ES-I3 (cell line): ENCODE measurements around the gene BEND5.

ENCODE experiments used
- H3K36me3 ChIP-seq: 2 replicates; pipeline ENCODE4 v1.6.1; 2013; ENCODE audit warnings: mild to moderate bottlenecking, low read length, control low read depth, moderate library complexity; ENCODE audit not compliant: insufficient read depth
- H3K4me1 ChIP-seq: 2 replicates; pipeline ENCODE4 v1.6.1; 2013; ENCODE audit warnings: mild to moderate bottlenecking, control low read depth, low read length; ENCODE audit not compliant: insufficient read depth
- H3K9ac ChIP-seq: 2 replicates; pipeline ENCODE4 v1.6.1; 2013; ENCODE audit warnings: low read depth, mild to moderate bottlenecking, low read length, moderate library complexity
- H3K9me3 ChIP-seq: 2 replicates; pipeline ENCODE4 v1.6.1; 2013; ENCODE audit warnings: mild to moderate bottlenecking, low read length, moderate library complexity; ENCODE audit not compliant: control insufficient read depth, insufficient read depth

Gene BEND5

DNA sequence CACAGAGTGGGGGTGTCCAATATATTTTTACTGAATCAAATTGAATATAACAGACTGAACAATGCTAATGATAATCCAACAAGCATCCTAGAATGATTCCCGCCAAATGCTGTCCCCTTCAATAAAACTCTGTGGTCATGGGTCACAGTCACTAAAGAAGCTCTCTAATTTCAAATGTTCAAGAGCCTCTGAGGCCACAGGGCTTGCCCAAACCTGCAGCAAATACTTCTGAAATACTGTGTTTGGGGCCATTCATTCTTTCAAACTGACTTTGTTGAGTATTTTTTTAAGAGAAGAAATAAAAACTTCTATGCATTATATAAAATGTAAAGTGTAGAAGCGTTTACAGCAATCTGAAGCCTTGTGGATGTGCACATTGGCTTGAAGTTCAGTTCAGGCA lies 7.6 kb upstream of the BEND5 start:
- no peaks in the 10 kb centered on the region for H3K4me1 ChIP-seq
- H3K36me3 ChIP-seq, result no peaks in the 10 kb centered on the region
- no peak overlapping the region for H3K9ac ChIP-seq
- H3K9me3 ChIP-seq, result no peaks in the 10 kb centered on the region

DNA sequence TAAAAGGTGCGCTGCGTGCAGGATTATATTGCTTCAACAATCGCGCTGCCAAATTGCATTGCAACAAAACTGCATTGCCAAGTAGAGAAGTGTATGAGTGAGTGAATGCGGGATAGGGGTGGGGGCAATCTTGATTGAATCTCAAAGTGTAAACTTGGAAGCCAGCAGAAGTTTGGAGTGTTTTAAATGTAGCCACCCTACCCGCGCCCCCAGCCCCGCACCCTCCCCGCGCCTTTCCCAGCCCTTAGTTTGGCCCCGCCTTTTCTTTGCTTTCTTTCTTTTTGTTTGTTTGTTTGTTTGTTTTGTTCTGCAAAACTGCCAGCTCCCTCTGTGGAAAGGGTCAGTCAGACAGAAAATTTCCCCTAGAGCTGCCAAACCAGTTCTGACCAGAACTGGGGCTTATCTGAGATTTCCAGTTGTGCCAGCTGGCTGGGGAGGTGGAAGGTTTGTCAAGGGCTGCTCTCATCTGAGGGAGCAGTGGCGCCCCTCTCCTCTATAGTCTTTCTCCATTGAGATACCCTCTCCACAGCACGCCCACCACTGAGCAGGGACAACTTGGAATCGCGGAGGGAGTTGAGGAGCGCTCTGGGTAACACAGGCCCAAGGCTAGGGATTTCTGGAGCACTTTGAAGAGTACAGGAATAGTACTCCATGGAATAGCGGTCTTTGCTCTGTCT lies 666 bp upstream of the BEND5 start:
- Histone ChIP-seq H3K4me1 (no peaks in the 10 kb centered on the region), H3K9ac (peak overlapping the region; percentile 88; the same call in 1 of the 2 replicates), H3K36me3 (no peaks in the 10 kb centered on the region), H3K9me3 (no peaks in the 10 kb centered on the region)

DNA sequence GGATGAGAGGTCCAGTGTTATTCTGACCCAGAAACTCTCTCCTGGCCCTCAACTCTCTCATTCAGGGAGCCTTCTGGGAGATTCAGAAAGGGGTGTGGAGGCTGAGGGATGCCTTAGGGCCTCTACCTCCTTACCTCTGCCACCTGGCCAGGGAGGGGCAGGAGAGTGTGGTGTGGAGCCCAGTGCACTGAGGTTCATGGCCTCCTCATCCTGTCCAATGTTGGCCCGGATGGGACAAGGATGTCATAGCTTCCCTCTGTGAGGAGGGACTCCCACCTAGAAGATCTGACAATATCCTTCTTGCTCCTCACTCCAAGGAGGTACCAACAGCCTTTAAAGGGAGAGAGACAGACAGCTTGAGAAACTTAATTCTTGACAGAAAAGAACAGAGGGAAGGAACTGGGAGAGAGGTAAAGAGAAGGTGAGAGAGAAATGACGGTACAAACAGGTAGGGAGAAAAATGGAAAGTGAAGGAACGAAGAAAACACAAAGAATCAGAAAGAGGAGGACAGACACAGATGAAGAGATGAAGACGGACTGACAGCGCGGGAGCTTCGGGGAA lies 779 bp downstream of the BEND5 start:
- Histone ChIP-seq H3K9ac (peak overlapping the region; percentile 70; the same call in 1 of the 2 replicates), H3K36me3 (no peaks in the 10 kb centered on the region), H3K4me1 (no peaks in the 10 kb centered on the region), H3K9me3 (no peaks in the 10 kb centered on the region)

DNA sequence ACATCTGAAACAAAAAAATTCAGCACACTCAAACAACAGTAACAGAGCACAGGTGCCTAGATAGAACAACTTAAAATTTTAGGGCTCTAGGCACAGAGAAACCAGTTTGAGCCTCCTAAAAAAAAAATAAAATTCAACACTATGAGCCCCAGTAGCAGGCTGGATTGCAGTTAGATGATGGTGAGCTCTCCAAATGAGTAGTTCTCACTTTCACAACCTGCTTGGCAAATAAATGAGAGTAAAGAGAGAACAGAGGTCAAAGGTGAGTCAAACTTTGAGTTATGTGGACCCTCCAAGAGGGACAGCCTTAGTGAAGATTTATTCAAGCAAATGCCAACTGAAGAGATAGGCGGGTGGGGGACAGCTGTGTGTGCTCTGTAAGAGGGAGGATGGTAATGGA lies 3.6 kb downstream of the BEND5 start:
- no peaks in the 10 kb centered on the region for H3K36me3 ChIP-seq
- no peak overlapping the region for H3K9ac ChIP-seq
- H3K4me1 ChIP-seq, result no peaks in the 10 kb centered on the region
- no peaks in the 10 kb centered on the region for H3K9me3 ChIP-seq

DNA sequence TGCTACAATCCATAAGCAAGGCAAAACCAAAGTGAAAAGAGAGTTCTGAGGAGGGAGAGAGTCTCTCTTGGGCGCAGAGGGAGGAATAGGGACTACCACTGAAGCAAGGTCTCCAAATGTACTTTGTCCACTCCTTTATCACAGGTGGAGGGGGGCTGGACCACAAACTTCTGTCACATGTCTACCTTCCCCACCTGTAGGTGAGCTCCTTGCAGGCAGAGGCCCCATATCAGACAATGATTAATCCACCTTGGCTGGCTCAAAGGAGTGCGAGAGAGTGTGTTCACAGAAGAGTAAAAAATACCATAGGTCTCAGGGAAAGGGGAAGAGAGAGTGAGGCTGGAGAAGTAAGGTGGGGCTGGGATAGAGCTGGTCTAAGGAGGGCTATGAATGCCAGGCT lies 4.5 kb downstream of the BEND5 start:
- Histone ChIP-seq H3K9me3 (no peaks in the 10 kb centered on the region), H3K4me1 (no peaks in the 10 kb centered on the region), H3K9ac (no peak overlapping the region), H3K36me3 (no peaks in the 10 kb centered on the region)

DNA sequence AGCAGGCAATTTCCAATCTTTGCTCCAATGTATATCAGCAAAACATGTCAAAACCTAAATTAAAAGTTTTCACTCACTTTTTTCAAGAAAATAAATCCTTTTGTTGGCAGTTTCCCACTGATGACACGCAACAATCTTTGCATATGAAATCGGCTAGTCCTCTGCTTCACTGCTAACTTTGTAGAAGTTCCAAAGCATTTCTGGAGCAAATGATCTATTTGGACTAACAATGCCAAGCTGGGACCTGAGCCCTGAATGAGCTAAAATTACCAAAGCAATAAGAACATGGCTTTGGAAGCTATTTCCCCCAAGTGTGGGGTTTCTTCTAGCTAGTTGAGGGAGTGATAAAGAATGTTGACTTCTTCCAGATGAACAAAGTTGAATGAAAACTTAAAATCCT lies 5.1 kb downstream of the BEND5 start:
- Histone ChIP-seq H3K4me1 (no peaks in the 10 kb centered on the region), H3K36me3 (no peaks in the 10 kb centered on the region), H3K9me3 (no peaks in the 10 kb centered on the region), H3K9ac (no peak overlapping the region)

DNA sequence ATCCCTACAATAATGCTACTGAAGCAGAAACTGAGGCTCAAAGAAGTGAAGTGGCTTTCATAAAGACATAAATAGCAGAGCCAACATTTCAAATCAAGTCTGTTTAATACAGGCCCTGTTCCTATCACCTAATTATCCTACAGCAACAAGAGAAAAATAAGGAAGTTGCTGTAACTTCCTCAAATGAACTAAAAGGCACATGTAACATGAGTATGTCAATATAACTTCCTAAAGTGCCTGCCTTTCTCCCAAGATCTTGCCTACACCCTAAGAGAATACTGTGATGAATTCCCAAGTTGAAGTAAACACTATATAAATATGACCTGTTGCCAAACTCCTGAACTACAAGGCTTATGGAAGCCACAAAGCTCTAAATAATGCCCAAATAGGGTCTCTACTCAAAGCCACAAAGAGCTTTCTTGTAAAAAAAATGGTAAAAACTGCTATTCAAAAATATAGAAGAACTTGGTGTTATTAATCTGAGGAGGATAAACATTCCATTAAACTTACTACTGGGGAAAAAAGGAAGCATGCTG lies 8.6 kb downstream of the BEND5 start:
- H3K4me1 ChIP-seq, result no peaks in the 10 kb centered on the region
- H3K9me3 ChIP-seq, result no peaks in the 10 kb centered on the region; the same call in 1 of the 2 replicates
- no peak overlapping the region for H3K9ac ChIP-seq
- no peaks in the 10 kb centered on the region for H3K36me3 ChIP-seq

DNA sequence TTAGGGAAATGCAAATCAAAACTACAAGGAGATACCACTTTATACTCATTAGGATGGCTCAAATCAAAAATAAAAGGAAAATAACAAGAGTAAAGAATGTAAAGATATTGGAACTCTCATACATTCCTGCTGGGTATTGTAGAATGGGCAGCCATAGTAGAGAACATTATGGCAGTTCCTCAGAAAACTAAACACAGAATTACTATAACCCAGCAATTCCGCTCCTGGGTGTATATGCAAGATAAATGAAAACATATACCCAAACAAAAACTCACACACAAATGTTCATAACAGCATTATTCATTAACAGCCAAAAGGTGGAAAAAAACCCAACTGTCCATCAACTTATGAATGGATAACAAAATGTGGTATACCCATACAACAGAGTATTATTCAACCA lies 11.4 kb downstream of the BEND5 start:
- no peaks in the 10 kb centered on the region; the same call in 1 of the 2 replicates for H3K9me3 ChIP-seq
- H3K4me1 ChIP-seq, result no peaks in the 10 kb centered on the region
- H3K9ac ChIP-seq, result no peak overlapping the region
- no peaks in the 10 kb centered on the region for H3K36me3 ChIP-seq

DNA sequence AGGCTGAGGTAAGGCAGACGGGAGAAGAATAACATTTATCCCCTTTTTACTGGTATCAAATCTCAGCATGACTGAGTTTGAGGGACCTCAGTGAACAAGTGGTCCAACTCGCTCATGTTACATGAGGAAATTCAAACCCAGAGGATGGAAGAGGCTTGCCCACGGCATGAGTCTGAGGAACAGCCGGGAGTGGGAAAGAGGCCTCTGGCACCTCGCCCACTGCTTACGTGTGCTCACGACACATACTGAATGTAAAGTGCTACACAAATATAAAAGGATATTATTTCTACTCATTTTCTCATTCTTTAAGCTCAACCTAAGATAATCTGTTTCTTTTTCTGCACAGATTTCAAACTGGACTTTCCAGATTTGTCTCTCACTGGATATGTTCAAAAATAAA lies 14.7 kb downstream of the BEND5 start:
- Histone ChIP-seq H3K36me3 (peaks cover 5% of the 10 kb centered on the region), H3K9ac (no peak overlapping the region), H3K9me3 (no peaks in the 10 kb centered on the region; the same call in 1 of the 2 replicates), H3K4me1 (peaks cover 2% of the 10 kb centered on the region; the same call in 1 of the 2 replicates)

DNA sequence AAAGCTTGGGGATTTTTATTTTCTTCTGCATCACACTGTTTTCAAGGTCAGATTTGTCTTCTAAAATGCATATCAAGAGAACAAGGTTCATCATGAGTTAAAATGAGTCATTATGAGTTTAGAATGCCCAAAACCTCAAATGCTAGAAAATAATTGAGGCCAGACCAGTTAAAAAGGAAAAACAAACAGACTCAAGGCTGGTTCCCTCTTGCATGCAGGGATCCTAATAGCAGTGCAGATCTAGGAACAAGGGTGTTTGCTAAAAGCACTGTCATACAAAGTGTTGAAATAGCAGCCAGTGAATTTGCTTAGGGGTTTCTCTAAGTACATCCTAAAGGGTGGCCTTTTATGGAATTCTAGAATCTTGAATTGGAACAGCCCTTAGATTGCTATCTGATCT lies 15.3 kb downstream of the BEND5 start:
- H3K9me3 ChIP-seq, result no peaks in the 10 kb centered on the region; the same call in 1 of the 2 replicates
- H3K9ac ChIP-seq, result no peak overlapping the region
- peaks cover 5% of the 10 kb centered on the region; the same call in 1 of the 2 replicates for H3K4me1 ChIP-seq
- peaks cover 5% of the 10 kb centered on the region for H3K36me3 ChIP-seq

DNA sequence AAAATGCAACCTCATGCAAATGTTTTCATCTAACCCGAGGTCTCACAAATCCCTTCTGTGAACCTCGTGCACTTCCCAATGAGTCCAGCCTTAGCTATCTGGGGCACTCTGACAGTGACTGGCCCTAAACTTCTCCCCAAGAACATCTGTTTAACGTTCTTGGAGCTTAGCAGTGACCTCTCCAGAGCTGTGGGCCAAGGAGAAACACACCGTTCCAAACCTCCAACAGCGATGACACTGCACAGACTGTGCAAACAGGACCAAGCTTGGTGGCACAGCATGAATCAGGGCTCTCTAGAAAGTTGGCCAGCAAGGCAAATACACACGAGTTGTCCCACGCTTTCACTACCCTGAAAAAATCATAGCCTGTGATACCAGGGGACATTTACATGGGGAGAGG lies 15.8 kb downstream of the BEND5 start:
- H3K9ac ChIP-seq, result no peak overlapping the region
- peaks cover 5% of the 10 kb centered on the region; the same call in 1 of the 2 replicates for H3K4me1 ChIP-seq
- peaks cover 5% of the 10 kb centered on the region for H3K36me3 ChIP-seq
- no peaks in the 10 kb centered on the region; the same call in 1 of the 2 replicates for H3K9me3 ChIP-seq

DNA sequence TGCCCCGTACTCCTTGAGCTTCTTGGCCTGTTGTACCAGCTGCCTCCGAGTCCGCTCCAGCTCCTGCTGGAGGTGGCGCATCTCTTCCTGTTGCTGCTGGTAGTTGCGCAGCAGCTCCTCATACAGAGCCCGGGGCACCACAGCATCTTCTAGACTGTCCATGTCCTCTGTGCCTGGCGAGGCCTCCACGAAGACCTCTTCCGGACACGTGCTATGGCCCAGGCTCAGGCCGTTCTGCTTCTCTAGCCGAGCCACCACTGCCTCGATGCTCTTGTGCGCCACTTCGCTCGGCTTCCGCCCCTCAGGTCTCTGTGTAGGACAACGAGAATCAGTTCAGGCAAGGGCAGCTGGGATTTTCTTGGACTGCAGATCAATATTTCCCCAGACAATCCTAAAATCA lies 17.7 kb downstream of the BEND5 start:
- peaks cover 5% of the 10 kb centered on the region; the same call in 1 of the 2 replicates for H3K4me1 ChIP-seq
- no peaks in the 10 kb centered on the region for H3K9me3 ChIP-seq
- peaks cover 5% of the 10 kb centered on the region for H3K36me3 ChIP-seq

DNA sequence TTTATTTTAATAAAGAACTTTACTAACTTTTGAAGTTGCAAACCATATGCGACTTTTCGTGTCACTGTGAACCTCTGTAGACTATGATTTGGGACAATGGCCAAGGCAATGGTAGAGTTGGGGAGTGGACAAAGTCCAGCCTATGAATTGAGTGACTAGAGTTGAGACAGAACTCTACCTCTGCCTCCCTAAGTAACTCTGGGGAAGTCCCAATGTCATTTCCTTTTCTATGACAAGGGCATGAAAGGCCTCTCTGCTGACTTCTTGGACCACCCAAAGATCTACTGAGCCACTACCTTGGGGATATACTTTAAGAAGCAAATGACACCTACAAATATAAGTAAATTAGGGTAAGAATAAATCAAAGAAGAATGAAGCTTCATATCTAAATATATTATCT lies 19.3 kb downstream of the BEND5 start:
- H3K9me3 ChIP-seq, result no peaks in the 10 kb centered on the region
- peaks cover 5% of the 10 kb centered on the region; the same call in 1 of the 2 replicates for H3K4me1 ChIP-seq
- peaks cover 5% of the 10 kb centered on the region for H3K36me3 ChIP-seq
- no peak overlapping the region for H3K9ac ChIP-seq

More for the DNA sequence above, 17.7 kb downstream of the BEND5 start:
- H3K9ac ChIP-seq, result no peak overlapping the region

DNA sequence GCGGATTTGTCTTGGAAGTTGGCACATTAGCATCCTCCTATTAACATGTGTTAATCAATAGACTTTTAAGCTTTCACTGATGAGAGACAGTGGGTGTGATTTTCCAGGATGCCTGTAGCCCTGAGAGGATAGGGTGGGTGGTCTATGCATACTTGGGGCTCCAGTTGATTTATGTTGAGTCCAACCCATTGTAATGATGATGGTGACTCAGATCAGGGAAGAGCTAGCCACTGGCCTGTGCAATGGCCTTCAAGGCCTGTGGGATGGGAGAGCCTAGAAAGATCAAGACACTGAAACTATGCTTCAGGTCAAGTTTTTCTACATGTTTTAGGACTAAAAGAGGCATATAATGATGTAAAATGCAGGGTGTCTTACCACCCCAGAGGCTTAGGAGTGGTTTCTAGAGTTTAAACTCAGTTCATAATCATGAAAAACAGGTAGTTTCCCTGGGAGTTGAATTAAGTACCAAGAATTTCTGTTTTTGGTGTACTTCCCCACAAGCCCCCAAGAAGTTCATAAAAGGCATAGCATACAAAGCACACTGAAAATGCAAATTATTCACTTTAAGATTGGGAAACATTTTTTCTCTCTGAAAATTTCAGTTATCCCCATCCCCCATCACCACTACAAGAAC lies 19.9 kb downstream of the BEND5 start:
- H3K36me3 ChIP-seq, result peaks cover 5% of the 10 kb centered on the region
- H3K9me3 ChIP-seq, result no peaks in the 10 kb centered on the region
- H3K9ac ChIP-seq, result no peak overlapping the region
- peaks cover 5% of the 10 kb centered on the region; the same call in 1 of the 2 replicates for H3K4me1 ChIP-seq
